Measurements from ENCODE around the gene QRFP.

The QRFP gene

DNA sequence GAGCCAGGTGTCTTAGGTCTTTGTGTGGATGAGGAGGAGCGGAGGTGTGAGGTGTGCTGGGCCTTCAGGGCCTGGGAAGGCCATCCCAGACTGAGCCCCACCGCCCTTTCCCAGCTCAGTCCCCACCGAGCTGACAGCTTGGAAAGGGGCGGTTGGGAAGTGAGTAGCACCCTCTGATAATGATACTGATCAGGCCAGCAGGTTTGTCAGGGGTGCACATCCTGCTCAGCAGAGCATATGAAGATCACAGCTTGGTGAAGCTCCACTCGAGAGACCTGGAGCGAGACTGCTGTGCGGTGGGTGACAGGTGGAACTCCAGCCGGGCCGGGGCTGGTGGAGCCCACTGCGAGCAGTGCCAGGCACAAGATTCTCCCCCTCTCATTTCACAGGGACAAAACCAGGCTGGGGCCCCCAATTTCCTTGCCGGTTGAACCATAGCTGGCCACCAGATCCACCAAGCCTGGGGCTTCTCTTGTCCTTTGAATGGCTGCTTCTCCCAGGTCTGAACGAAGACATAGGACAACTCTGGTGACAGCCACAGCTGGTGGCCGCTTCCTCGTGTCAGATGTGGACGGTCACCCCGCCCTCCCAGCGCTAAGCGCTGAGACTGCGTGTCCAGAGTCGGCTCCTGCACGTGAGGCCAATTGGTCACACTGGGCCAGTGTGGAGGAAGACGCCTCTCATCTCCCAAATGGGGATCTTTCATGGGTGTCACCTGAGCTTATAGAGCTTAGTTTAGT, 8.3 kb downstream of the QRFP start:
- no peak for DNase-seq

DNA sequence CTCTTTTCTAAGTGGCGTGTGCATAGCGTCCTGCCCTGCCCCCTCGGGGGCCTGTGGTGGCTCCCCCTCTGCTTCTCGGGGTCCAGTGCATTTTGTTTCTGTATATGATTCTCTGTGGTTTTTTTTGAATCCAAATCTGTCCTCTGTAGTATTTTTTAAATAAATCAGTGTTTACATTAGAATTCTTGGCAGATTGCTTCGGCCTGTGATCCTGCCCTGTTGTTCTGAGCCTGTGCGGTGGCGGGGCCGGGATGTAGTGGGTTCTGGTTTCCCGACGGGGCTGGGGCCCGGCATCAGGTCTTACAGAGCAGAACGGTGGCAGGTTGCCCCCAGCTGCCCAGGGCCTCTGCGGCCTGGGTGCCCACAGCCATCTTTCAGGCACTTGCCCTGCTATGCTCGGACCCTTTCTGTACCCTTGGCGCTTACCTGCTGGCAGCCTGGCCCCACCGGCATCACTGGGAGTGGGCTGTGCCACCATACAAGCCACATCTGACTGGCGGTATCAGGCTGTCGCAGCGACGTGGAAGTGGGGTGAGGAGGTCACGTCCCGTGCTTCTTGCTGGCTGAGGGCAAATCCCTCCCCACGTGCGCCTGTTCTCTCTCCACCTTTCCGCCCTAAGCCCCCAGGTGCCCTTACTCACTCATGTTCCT, 9.0 kb downstream of the QRFP start:
- no peak for DNase-seq

- no peak for DNase-seq
Measured at GRCh38 chr9:130886981-130887380, 9.6 kb downstream of the QRFP start.

DNA sequence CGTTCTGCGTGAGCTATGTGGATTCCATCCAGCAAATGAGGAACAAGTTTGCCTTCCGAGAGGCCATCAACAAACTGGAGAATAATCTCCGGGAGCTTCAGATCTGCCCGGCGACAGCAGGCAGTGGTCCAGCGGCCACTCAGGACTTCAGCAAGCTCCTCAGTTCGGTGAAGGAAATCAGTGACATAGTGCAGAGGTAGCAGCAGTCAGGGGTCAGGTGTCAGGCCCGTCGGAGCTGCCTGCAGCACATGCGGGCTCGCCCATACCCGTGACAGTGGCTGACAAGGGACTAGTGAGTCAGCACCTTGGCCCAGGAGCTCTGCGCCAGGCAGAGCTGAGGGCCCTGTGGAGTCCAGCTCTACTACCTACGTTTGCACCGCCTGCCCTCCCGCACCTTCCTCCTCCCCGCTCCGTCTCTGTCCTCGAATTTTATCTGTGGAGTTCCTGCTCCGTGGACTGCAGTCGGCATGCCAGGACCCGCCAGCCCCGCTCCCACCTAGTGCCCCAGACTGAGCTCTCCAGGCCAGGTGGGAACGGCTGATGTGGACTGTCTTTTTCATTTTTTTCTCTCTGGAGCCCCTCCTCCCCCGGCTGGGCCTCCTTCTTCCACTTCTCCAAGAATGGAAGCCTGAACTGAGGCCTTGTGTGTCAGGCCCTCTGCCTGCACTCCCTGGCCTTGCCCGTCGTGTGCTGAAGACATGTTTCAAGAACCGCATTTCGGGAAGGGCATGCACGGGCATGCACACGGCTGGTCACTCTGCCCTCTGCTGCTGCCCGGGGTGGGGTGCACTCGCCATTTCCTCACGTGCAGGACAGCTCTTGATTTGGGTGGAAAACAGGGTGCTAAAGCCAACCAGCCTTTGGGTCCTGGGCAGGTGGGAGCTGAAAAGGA, 10.9 kb downstream of the QRFP start:
- no peak for DNase-seq

GRCh38 chr9:130884542-130885483, 11.8 kb downstream of the QRFP start:
- no peak for DNase-seq

DNA sequence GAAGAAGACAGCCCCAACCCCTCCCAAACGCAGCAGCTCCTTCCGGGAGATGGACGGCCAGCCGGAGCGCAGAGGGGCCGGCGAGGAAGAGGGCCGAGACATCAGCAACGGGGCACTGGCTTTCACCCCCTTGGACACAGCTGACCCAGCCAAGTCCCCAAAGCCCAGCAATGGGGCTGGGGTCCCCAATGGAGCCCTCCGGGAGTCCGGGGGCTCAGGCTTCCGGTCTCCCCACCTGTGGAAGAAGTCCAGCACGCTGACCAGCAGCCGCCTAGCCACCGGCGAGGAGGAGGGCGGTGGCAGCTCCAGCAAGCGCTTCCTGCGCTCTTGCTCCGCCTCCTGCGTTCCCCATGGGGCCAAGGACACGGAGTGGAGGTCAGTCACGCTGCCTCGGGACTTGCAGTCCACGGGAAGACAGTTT, 12.5 kb downstream of the QRFP start:
- DNase-seq: no peak

GRCh38 chr9:130883479-130883878, 13.1 kb downstream of the QRFP start:
- DNase-seq: no peak

GRCh38 chr9:130882696-130883225, 13.9 kb downstream of the QRFP start:
- no peak for DNase-seq

- no peak for DNase-seq
Measured at GRCh38 chr9:130881516-130881915, 15.1 kb downstream of the QRFP start.

GRCh38 chr9:130880599-130881220, 15.9 kb downstream of the QRFP start:
- no peak for DNase-seq

GRCh38 chr9:130879863-130880411, 16.7 kb downstream of the QRFP start:
- DNase-seq: no peak

GRCh38 chr9:130878295-130878694, 18.3 kb downstream of the QRFP start:
- DNase-seq: no peak

DNA sequence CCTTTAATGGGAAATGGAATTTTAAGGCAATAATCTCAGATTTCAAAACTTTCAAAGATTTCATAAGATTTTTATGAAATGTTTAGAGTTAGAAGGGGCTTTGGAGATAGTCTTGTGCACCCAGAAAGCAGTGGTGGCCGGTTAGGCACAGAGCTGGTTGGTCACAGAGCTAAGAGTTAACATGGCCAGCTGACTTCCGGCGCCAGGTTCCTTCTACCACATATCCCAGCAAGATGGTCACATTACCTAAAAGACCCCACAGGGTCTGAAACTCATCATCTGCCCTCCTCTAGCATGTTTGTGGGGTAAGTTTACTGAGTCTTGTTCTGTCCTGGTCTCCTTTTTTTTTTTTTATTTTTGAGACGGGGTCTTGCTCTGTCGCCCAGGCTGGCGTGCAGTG, 19.3 kb downstream of the QRFP start:
- no peak for DNase-seq

DNA sequence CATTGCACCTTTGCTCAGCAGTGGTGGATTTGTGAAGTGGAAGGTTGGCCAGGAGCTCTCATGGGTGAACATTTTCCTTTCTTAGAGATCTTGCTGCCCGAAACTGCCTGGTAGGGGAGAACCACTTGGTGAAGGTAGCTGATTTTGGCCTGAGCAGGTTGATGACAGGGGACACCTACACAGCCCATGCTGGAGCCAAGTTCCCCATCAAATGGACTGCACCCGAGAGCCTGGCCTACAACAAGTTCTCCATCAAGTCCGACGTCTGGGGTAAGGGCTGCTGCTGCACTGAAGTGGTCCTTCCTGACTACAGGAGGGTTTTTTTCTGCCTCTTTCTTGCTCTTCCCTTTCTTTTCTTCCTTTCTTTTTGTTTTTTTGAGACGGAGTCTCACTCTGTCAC, 21.8 kb downstream of the QRFP start:
- no peak for DNase-seq

DNA sequence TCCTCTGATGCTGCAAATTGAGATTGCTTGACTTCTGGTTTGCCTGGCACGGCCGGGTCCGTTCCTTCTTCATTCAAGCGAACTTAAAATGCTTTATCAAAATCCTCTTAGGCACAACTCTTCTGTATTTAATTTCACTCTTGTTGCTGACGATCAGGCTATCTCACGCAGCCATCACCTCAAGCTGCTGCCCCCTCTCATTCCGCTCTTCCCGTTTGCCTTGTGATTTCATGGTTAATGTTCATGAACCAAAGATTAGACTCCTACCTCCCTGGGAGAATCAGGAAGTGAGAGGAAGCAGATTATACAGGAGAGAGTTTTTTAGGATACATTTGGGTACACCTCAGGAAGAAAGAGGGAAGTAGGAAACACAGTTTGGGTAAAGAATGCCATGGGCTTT, 22.6 kb downstream of the QRFP start:
- DNase-seq: no peak

- DNase-seq: no peak
Measured at GRCh38 chr9:130872912-130873503, 23.6 kb downstream of the QRFP start.

DNA sequence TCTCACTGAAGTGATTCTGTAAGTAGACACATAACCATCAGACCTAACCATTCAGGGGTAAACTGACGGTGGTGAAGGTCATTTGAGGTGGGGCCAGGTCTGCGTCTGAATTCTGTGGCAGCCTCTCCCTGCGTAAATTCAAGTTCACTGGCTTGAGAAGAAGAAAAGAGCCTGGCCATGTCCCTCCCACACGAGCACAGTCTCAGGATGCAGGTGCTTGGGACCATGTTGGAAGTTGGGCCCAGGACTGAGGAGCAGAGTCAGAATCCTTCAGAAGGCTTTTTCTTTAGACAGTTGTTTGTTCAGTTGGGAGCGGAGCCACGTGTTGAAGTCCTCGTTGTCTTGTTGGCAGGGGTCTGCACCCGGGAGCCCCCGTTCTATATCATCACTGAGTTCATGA, 24.1 kb downstream of the QRFP start:
- DNase-seq: no peak

- DNase-seq: no peak
Measured at GRCh38 chr9:130872093-130872492, 24.5 kb downstream of the QRFP start.

- DNase-seq: no peak
Measured at GRCh38 chr9:130871395-130872062, 25.1 kb downstream of the QRFP start.

Measured in NCI-H1930 (cell line).